ENCODE measurements around the gene ERC2.

The ERC2 gene

DNA sequence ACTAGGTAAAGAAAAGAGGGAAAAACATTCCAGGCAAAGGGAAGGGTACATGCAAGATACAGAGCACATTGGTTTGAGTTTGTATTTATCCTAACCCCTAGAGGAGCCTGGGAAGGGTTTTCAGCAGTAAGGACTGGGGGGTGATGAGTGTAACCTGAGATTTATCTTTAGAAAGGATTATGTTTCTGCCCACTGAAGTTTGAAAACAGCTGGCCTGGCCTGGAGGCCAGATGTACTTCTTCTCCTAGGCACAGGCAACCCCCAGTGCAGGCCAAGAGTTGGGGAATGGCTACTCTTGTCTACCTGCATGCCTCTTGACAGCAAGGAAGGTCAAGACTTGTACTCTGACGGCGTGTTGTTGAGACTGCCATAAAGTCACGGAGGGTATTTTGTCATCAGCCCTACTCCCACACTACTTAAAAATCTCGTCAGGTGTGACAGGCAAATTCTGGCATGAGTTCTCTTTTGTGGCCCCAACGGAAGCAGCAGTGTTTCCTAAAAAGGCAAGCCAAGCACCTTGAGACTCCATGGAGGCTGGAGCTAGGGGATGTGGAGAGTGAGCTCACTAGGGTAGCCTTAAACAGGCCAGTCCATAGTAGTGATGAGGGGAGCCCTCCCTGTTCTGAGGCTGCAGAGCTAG, 739.7 kb downstream of the ERC2 start:
- CTCF ChIA-PET: interaction anchor here (0.6 kb wide), 1 partner anchor 9 kb away, joined by 3 read pairs; no protein-coding TSS in a partner anchor
- Mint-ChIP-seq H3K27me3 (no peaks in the 10 kb centered on the region), H3K4me3 (no peak overlapping the region), H3K4me1 (no peaks in the 10 kb centered on the region), H3K9me3 (no peaks in the 10 kb centered on the region), H3K36me3 (no peaks in the 10 kb centered on the region), H3K27ac (no peak overlapping the region)
- no peak for DNase-seq

- Mint-ChIP-seq H3K27ac (no peak overlapping the region), H3K27me3 (no peaks in the 10 kb centered on the region), H3K4me3 (no peak overlapping the region), H3K36me3 (no peaks in the 10 kb centered on the region), H3K9me3 (no peaks in the 10 kb centered on the region), H3K4me1 (no peaks in the 10 kb centered on the region)
- CTCF ChIA-PET: no interaction called here
- no peak for DNase-seq
Observed at GRCh38 chr3:55726501-55726775, 741.8 kb downstream of the ERC2 start.

GRCh38 chr3:55725681-55726500, 742.4 kb downstream of the ERC2 start:
- CTCF ChIA-PET: no interaction called here
- no peaks in the 10 kb centered on the region for H3K27me3 Mint-ChIP-seq
- no peaks in the 10 kb centered on the region for H3K4me1 Mint-ChIP-seq
- no peak overlapping the region for H3K27ac Mint-ChIP-seq
- no peaks in the 10 kb centered on the region for H3K36me3 Mint-ChIP-seq
- H3K4me3 Mint-ChIP-seq: no peak overlapping the region
- no peaks in the 10 kb centered on the region for H3K9me3 Mint-ChIP-seq
- DNase-seq: no peak

- H3K4me3 Mint-ChIP-seq: no peak overlapping the region
- CTCF ChIA-PET: no interaction called here
- no peaks in the 10 kb centered on the region for H3K4me1 Mint-ChIP-seq
- no peaks in the 10 kb centered on the region for H3K27me3 Mint-ChIP-seq
- H3K36me3 Mint-ChIP-seq: no peaks in the 10 kb centered on the region
- H3K27ac Mint-ChIP-seq: no peak overlapping the region
- no peaks in the 10 kb centered on the region for H3K9me3 Mint-ChIP-seq
- DNase-seq: no peak
Observed at GRCh38 chr3:55724821-55725220, 743.4 kb downstream of the ERC2 start.

GRCh38 chr3:55724407-55724784, 743.9 kb downstream of the ERC2 start:
- Mint-ChIP-seq H3K36me3 (no peaks in the 10 kb centered on the region), H3K27ac (no peak overlapping the region), H3K9me3 (no peaks in the 10 kb centered on the region), H3K4me1 (no peaks in the 10 kb centered on the region), H3K27me3 (no peaks in the 10 kb centered on the region), H3K4me3 (no peak overlapping the region)
- DNase-seq: no peak
- CTCF ChIA-PET: no interaction called here

- Mint-ChIP-seq H3K4me3 (no peak overlapping the region), H3K4me1 (no peaks in the 10 kb centered on the region), H3K36me3 (no peaks in the 10 kb centered on the region), H3K27ac (no peak overlapping the region), H3K27me3 (no peaks in the 10 kb centered on the region), H3K9me3 (no peaks in the 10 kb centered on the region)
- CTCF ChIA-PET: no interaction called here
- no peak for DNase-seq
Observed at GRCh38 chr3:55723653-55724406, 744.4 kb downstream of the ERC2 start.

- Mint-ChIP-seq H3K36me3 (no peaks in the 10 kb centered on the region), H3K4me1 (no peaks in the 10 kb centered on the region)
Observed at GRCh38 chr3:55721716-55722484, 746.4 kb downstream of the ERC2 start.

DNA sequence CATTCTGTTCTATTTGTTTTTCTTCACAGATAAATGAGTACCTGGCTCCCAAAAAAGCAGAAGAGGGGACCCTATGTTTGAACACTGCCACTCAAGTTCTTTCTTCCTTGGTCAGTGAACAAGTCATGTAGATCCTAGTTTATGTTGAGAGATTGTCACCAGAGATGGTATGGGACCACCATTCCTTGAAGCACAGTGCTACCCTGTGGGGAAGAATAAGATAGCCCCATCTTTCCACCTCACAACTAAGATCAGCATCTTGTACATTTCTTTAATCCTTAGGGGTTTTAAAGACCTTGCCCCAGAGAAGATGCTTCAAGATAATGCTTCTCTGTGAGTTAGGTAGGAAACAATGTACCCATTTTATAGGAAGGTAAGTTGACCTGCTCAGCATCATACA, 747.7 kb downstream of the ERC2 start:
- DNase-seq: no peak
- Mint-ChIP-seq H3K36me3 (no peaks in the 10 kb centered on the region), H3K27ac (no peak overlapping the region), H3K4me1 (no peaks in the 10 kb centered on the region), H3K4me3 (no peak overlapping the region), H3K9me3 (no peaks in the 10 kb centered on the region), H3K27me3 (no peaks in the 10 kb centered on the region)
- CTCF ChIA-PET: interaction anchor here (1.2 kb wide), 1 partner anchor 236 kb away, joined by 3 read pairs; no protein-coding TSS in a partner anchor

More at GRCh38 chr3:55721716-55722484, 746.4 kb downstream of the ERC2 start:
- Mint-ChIP-seq H3K27me3 (no peaks in the 10 kb centered on the region), H3K9me3 (no peaks in the 10 kb centered on the region), H3K27ac (no peak overlapping the region), H3K4me3 (no peak overlapping the region)
- DNase-seq: no peak
- CTCF ChIA-PET: no interaction called here

- no peak for DNase-seq
- H3K4me3 Mint-ChIP-seq: no peak overlapping the region
Observed at GRCh38 chr3:55719508-55719907, 748.8 kb downstream of the ERC2 start.

GRCh38 chr3:55719006-55719405, 749.3 kb downstream of the ERC2 start:
- H3K4me1 Mint-ChIP-seq: no peaks in the 10 kb centered on the region
- no peak overlapping the region for H3K4me3 Mint-ChIP-seq
- H3K36me3 Mint-ChIP-seq: no peaks in the 10 kb centered on the region
- no peaks in the 10 kb centered on the region for H3K9me3 Mint-ChIP-seq
- DNase-seq: no peak
- CTCF ChIA-PET: no interaction called here
- H3K27me3 Mint-ChIP-seq: no peaks in the 10 kb centered on the region
- H3K27ac Mint-ChIP-seq: no peak overlapping the region

More at GRCh38 chr3:55719508-55719907, 748.8 kb downstream of the ERC2 start:
- H3K4me1 Mint-ChIP-seq: no peaks in the 10 kb centered on the region
- H3K27ac Mint-ChIP-seq: no peak overlapping the region
- no peaks in the 10 kb centered on the region for H3K9me3 Mint-ChIP-seq
- CTCF ChIA-PET: interaction anchor here (0.7 kb wide), 1 partner anchor 9 kb away, joined by 3 read pairs; no protein-coding TSS in a partner anchor
- H3K27me3 Mint-ChIP-seq: no peaks in the 10 kb centered on the region
- no peaks in the 10 kb centered on the region for H3K36me3 Mint-ChIP-seq

DNA sequence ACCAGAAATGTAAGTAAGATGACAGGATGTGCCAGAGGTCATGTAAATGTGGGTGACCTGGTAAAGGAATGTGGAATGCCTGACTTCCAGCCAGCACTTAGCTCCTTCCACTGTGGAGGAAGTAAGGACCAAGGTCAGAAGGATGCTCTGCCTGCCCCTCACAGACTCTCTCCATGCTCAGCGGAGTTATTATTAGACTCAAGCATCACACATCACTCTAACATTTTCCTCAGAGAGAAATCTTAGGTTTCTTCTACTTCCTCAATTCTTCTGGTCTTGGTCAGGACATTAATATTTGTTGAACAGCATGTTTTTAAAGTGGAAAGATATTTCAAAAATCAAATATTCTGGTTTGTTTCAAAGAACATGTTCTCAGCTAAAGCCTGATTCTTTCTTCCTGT, 749.7 kb downstream of the ERC2 start:
- H3K27me3 Mint-ChIP-seq: no peaks in the 10 kb centered on the region
- DNase-seq: no peak
- H3K4me3 Mint-ChIP-seq: no peak overlapping the region
- no peaks in the 10 kb centered on the region for H3K4me1 Mint-ChIP-seq
- H3K9me3 Mint-ChIP-seq: no peaks in the 10 kb centered on the region
- CTCF ChIA-PET: no interaction called here
- no peaks in the 10 kb centered on the region for H3K36me3 Mint-ChIP-seq
- H3K27ac Mint-ChIP-seq: no peak overlapping the region

GRCh38 chr3:55718074-55718473, 750.2 kb downstream of the ERC2 start:
- no peaks in the 10 kb centered on the region for H3K27me3 Mint-ChIP-seq
- H3K4me3 Mint-ChIP-seq: no peak overlapping the region
- H3K9me3 Mint-ChIP-seq: no peaks in the 10 kb centered on the region
- no peak for DNase-seq
- no peaks in the 10 kb centered on the region for H3K36me3 Mint-ChIP-seq
- H3K4me1 Mint-ChIP-seq: no peaks in the 10 kb centered on the region
- no peak overlapping the region for H3K27ac Mint-ChIP-seq
- CTCF ChIA-PET: no interaction called here

DNA sequence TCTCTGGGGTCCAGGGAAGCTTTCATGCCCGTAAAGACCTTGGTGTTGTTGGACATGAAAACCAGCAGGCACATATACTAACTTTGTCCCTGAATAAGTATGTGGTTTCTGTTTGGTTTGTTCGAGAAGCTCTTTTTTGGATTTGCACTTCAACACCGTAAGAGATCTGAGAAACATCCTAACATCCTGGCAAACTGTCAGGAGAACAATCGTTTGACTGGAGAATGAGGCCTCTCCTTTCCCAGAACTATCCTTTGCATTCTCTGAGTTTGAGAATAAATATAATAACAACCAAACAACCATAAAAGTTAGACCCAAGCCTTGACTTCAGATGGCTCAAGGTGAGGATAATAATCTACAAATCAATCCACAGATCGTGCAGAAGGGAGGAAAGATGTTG, 750.8 kb downstream of the ERC2 start:
- Mint-ChIP-seq H3K27me3 (no peaks in the 10 kb centered on the region), H3K4me3 (no peak overlapping the region), H3K9me3 (no peaks in the 10 kb centered on the region), H3K4me1 (no peaks in the 10 kb centered on the region), H3K36me3 (no peaks in the 10 kb centered on the region), H3K27ac (no peak overlapping the region)
- no peak for DNase-seq
- CTCF ChIA-PET: no interaction called here

GRCh38 chr3:55716611-55717225, 751.5 kb downstream of the ERC2 start:
- Mint-ChIP-seq H3K9me3 (no peaks in the 10 kb centered on the region), H3K4me1 (no peaks in the 10 kb centered on the region), H3K27me3 (no peaks in the 10 kb centered on the region), H3K4me3 (no peak overlapping the region), H3K27ac (no peak overlapping the region), H3K36me3 (no peaks in the 10 kb centered on the region)
- no peak for DNase-seq
- CTCF ChIA-PET: no interaction called here

Measured in activated naive CD4-positive, alpha-beta T cell treated with anti-CD3 and anti-CD28 coated beads, Interleukin-2, amount 10 ng/mL, durations not matched to agents 7 days and 5 days (primary cell).